ENCODE results near the gene PERCC1.

PERCC1 gene

DNA sequence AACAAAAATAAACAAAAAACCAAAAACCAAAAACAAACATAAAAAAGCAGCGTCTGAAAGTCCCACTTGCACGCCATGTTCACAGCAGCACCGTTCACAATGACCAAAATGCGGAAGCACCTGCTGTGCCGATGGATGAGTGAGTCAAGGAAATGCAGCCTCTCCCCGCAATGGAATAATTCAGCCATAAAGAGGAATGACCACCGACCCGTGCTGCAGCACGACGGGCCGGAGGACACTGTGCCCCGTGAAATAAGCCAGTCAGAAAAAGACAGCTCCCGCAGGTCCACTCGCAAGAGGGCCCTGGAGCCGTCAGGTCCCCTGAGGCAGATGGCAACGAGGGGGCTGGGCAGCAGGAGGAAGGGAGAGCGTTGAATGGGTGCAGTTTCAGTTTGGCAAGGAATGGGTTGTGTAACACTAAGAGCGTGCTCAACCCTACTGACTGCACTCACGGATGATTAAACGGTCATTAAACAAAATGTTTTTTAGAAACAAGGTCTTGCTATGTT, 38.9 kb downstream of the PERCC1 start:
- ChIA-PET CTCF (no interaction called here), POLR2A (no interaction called here)
- DNase-seq (ENCODE audit: extremely low spot score) = no peak
- TF ChIP-seq, protein P1, sequence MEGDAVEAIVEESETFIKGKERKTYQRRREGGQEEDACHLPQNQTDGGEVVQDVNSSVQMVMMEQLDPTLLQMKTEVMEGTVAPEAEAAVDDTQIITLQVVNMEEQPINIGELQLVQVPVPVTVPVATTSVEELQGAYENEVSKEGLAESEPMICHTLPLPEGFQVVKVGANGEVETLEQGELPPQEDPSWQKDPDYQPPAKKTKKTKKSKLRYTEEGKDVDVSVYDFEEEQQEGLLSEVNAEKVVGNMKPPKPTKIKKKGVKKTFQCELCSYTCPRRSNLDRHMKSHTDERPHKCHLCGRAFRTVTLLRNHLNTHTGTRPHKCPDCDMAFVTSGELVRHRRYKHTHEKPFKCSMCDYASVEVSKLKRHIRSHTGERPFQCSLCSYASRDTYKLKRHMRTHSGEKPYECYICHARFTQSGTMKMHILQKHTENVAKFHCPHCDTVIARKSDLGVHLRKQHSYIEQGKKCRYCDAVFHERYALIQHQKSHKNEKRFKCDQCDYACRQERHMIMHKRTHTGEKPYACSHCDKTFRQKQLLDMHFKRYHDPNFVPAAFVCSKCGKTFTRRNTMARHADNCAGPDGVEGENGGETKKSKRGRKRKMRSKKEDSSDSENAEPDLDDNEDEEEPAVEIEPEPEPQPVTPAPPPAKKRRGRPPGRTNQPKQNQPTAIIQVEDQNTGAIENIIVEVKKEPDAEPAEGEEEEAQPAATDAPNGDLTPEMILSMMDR (IDR thresholded peaks at IDR 0.05; ENCODE audit: control extremely low read depth, extremely low read depth, low read depth, missing control alignments) = no peak

DNA sequence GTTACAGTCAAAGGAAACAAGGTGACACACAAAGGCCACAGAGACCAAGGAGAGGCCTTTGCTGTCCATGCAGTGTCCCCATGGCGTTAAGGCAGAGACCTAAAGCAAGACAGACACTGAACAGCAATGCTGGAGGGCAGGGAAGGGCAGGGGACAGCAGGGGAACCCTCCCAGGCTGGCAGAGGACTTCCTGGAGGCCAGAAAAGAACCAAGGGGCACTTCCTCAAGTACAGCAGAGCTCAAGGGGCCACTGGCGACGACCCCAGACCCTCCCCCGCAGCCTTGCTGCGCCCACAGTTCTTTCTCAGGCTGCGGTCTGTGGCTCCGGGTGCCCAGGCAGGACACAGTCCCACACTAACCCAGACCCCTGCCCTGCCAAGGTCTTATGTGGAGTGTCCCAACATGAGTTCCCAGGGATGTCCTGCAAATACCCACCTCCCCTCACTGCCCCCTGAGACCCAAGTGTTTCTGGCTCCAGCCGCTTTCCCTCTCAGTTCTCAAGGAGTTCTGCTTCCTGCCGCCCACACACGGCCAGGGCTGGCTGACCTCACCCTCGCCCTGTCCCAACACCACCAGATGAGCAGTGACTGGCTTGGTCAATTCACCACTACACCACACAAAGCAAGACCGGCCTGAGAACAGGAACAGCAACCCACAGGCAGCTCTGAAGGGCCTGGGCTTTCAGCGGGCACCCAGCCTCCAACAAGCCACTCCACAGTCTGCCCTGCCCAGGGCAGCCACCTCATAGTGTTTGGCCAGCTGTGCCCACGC, 39.8 kb downstream of the PERCC1 start:
- ChIA-PET CTCF (interaction anchor here (1.0 kb wide), 1 partner anchor 12 kb away, joined by 3 read pairs; no protein-coding TSS in a partner anchor), POLR2A (interaction anchor here (1.2 kb wide), 1 partner anchor 50 kb away, joined by 4 read pairs; the partner anchor contains the start of gene UQCC4)
- DNase-seq (ENCODE audit: extremely low spot score) = no peak
- TF ChIP-seq, protein P1 (IDR thresholded peaks at IDR 0.05; ENCODE audit: control extremely low read depth, extremely low read depth, low read depth, missing control alignments) = no peak

GRCh38 chr16:1471569-1472194, 40.8 kb downstream of the PERCC1 start:
- TF ChIP-seq, protein P1 (IDR thresholded peaks at IDR 0.05; ENCODE audit: control extremely low read depth, extremely low read depth, low read depth, missing control alignments) = no peak
- DNase-seq (ENCODE audit: extremely low spot score) = no peak
- CTCF ChIA-PET = interaction anchor here (1.0 kb wide), 1 partner anchor 13 kb away, joined by 3 read pairs; no protein-coding TSS in a partner anchor
- POLR2A ChIA-PET = interaction anchor here (1.2 kb wide), 1 partner anchor 51 kb away, joined by 4 read pairs; the partner anchor contains the start of gene UQCC4

- CTCF ChIA-PET = no interaction called here
- POLR2A ChIA-PET = interaction anchor here (0.7 kb wide), 1 partner anchor 304 kb away, joined by 4 read pairs; no protein-coding TSS in a partner anchor
- TF ChIP-seq, protein P1 (IDR thresholded peaks at IDR 0.05; ENCODE audit: control extremely low read depth, extremely low read depth, low read depth, missing control alignments) = no peak
Observed at GRCh38 chr16:1472974-1473373, 42.1 kb downstream of the PERCC1 start.

GRCh38 chr16:1474082-1474795, 43.4 kb downstream of the PERCC1 start:
- CTCF ChIA-PET = no interaction called here
- POLR2A ChIA-PET = no interaction called here
- TF ChIP-seq, protein P1 (IDR thresholded peaks at IDR 0.05; ENCODE audit: control extremely low read depth, extremely low read depth, low read depth, missing control alignments) = no peak
- no peak for DNase-seq (ENCODE audit: extremely low spot score)

More at GRCh38 chr16:1472974-1473373, 42.1 kb downstream of the PERCC1 start:
- no peak for DNase-seq (ENCODE audit: extremely low spot score)

Data from GM10248 (cell line).